GM18867 (cell line): Measurements from ENCODE around the gene DYDC2.
"Not testable (repeated sequence)": the region's sequence is repeated elsewhere in the genome, so short reads cannot be mapped to it uniquely, and the experiment has no call there.

ENCODE experiments used
- ATAC-seq: cut with Tn5 transposase; IDR thresholded peaks from one replicate; pipeline ENCODE4 v1.9.1; 2021; ENCODE audit warnings: mild to moderate bottlenecking, moderate library complexity; ENCODE audit not compliant: unreplicated experiment

Gene DYDC2

GRCh38 chr10:80411681-80412220 lies 55.2 kb downstream of the DYDC2 start:
- no peak for ATAC-seq

GRCh38 chr10:80412486-80412885 lies 55.9 kb downstream of the DYDC2 start:
- ATAC-seq: no peak

- no peak for ATAC-seq
These were observed 56.9 kb downstream of the DYDC2 start for GRCh38 chr10:80413271-80413996.

- ATAC-seq: no peak
These were observed 57.7 kb downstream of the DYDC2 start for GRCh38 chr10:80414142-80414895.

GRCh38 chr10:80415734-80416478 lies 59.3 kb downstream of the DYDC2 start:
- no peak for ATAC-seq

GRCh38 chr10:80416479-80417098 lies 60.0 kb downstream of the DYDC2 start:
- ATAC-seq: no peak

- ATAC-seq: not testable (repeated sequence)
These were observed 60.7 kb downstream of the DYDC2 start for GRCh38 chr10:80417256-80417655.
